Measurements from ENCODE around the gene NDUFAF2.
A peak's percentile ranks its signal among the peaks of the same experiment; 100 is the strongest.
"Not testable (repeated sequence)": the region's sequence is repeated elsewhere in the genome, so short reads cannot be mapped to it uniquely, and the experiment has no call there.

- TF ChIP-seq EZH2 (IDR thresholded peaks at IDR 0.05; ENCODE audit: low read depth, unreplicated experiment); JUNB (IDR thresholded peaks at IDR 0.05; ENCODE audit: unreplicated experiment); EZH2phosphoT487 (IDR thresholded peaks at IDR 0.05; ENCODE audit: unreplicated experiment); POLR2AphosphoS5 (IDR thresholded peaks at IDR 0.05; ENCODE audit: low read depth); ZNF114 (CRISPR knock-in tag; IDR thresholded peaks at IDR 0.05); STAT1 (IDR thresholded peaks at IDR 0.05; ENCODE audit: unreplicated experiment); ETS1 (IDR thresholded peaks at IDR 0.05); NANOG (IDR thresholded peaks at IDR 0.05; ENCODE audit: borderline replicate concordance); ZNF331 (CRISPR knock-in tag; IDR thresholded peaks at IDR 0.05; ENCODE audit: low read depth): not testable (repeated sequence)
- TF ChIP-seq, protein P1, sequence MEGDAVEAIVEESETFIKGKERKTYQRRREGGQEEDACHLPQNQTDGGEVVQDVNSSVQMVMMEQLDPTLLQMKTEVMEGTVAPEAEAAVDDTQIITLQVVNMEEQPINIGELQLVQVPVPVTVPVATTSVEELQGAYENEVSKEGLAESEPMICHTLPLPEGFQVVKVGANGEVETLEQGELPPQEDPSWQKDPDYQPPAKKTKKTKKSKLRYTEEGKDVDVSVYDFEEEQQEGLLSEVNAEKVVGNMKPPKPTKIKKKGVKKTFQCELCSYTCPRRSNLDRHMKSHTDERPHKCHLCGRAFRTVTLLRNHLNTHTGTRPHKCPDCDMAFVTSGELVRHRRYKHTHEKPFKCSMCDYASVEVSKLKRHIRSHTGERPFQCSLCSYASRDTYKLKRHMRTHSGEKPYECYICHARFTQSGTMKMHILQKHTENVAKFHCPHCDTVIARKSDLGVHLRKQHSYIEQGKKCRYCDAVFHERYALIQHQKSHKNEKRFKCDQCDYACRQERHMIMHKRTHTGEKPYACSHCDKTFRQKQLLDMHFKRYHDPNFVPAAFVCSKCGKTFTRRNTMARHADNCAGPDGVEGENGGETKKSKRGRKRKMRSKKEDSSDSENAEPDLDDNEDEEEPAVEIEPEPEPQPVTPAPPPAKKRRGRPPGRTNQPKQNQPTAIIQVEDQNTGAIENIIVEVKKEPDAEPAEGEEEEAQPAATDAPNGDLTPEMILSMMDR (conservative IDR thresholded peaks at IDR 0.05; ENCODE audit: low read depth in 2 of 2), result not testable (repeated sequence)
- 0 out of 2 replicates have a peak, but pooled peaks have one; percentile 13 for TF ChIP-seq CREB1 (CRISPR knock-in tag; IDR thresholded peaks at IDR 0.05; ENCODE audit: low read depth)
- TF ChIP-seq, protein P2, sequence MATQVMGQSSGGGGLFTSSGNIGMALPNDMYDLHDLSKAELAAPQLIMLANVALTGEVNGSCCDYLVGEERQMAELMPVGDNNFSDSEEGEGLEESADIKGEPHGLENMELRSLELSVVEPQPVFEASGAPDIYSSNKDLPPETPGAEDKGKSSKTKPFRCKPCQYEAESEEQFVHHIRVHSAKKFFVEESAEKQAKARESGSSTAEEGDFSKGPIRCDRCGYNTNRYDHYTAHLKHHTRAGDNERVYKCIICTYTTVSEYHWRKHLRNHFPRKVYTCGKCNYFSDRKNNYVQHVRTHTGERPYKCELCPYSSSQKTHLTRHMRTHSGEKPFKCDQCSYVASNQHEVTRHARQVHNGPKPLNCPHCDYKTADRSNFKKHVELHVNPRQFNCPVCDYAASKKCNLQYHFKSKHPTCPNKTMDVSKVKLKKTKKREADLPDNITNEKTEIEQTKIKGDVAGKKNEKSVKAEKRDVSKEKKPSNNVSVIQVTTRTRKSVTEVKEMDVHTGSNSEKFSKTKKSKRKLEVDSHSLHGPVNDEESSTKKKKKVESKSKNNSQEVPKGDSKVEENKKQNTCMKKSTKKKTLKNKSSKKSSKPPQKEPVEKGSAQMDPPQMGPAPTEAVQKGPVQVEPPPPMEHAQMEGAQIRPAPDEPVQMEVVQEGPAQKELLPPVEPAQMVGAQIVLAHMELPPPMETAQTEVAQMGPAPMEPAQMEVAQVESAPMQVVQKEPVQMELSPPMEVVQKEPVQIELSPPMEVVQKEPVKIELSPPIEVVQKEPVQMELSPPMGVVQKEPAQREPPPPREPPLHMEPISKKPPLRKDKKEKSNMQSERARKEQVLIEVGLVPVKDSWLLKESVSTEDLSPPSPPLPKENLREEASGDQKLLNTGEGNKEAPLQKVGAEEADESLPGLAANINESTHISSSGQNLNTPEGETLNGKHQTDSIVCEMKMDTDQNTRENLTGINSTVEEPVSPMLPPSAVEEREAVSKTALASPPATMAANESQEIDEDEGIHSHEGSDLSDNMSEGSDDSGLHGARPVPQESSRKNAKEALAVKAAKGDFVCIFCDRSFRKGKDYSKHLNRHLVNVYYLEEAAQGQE (IDR thresholded peaks at IDR 0.05; ENCODE audit: unreplicated experiment), result not testable (repeated sequence)
- TF ChIP-seq, protein P3, sequence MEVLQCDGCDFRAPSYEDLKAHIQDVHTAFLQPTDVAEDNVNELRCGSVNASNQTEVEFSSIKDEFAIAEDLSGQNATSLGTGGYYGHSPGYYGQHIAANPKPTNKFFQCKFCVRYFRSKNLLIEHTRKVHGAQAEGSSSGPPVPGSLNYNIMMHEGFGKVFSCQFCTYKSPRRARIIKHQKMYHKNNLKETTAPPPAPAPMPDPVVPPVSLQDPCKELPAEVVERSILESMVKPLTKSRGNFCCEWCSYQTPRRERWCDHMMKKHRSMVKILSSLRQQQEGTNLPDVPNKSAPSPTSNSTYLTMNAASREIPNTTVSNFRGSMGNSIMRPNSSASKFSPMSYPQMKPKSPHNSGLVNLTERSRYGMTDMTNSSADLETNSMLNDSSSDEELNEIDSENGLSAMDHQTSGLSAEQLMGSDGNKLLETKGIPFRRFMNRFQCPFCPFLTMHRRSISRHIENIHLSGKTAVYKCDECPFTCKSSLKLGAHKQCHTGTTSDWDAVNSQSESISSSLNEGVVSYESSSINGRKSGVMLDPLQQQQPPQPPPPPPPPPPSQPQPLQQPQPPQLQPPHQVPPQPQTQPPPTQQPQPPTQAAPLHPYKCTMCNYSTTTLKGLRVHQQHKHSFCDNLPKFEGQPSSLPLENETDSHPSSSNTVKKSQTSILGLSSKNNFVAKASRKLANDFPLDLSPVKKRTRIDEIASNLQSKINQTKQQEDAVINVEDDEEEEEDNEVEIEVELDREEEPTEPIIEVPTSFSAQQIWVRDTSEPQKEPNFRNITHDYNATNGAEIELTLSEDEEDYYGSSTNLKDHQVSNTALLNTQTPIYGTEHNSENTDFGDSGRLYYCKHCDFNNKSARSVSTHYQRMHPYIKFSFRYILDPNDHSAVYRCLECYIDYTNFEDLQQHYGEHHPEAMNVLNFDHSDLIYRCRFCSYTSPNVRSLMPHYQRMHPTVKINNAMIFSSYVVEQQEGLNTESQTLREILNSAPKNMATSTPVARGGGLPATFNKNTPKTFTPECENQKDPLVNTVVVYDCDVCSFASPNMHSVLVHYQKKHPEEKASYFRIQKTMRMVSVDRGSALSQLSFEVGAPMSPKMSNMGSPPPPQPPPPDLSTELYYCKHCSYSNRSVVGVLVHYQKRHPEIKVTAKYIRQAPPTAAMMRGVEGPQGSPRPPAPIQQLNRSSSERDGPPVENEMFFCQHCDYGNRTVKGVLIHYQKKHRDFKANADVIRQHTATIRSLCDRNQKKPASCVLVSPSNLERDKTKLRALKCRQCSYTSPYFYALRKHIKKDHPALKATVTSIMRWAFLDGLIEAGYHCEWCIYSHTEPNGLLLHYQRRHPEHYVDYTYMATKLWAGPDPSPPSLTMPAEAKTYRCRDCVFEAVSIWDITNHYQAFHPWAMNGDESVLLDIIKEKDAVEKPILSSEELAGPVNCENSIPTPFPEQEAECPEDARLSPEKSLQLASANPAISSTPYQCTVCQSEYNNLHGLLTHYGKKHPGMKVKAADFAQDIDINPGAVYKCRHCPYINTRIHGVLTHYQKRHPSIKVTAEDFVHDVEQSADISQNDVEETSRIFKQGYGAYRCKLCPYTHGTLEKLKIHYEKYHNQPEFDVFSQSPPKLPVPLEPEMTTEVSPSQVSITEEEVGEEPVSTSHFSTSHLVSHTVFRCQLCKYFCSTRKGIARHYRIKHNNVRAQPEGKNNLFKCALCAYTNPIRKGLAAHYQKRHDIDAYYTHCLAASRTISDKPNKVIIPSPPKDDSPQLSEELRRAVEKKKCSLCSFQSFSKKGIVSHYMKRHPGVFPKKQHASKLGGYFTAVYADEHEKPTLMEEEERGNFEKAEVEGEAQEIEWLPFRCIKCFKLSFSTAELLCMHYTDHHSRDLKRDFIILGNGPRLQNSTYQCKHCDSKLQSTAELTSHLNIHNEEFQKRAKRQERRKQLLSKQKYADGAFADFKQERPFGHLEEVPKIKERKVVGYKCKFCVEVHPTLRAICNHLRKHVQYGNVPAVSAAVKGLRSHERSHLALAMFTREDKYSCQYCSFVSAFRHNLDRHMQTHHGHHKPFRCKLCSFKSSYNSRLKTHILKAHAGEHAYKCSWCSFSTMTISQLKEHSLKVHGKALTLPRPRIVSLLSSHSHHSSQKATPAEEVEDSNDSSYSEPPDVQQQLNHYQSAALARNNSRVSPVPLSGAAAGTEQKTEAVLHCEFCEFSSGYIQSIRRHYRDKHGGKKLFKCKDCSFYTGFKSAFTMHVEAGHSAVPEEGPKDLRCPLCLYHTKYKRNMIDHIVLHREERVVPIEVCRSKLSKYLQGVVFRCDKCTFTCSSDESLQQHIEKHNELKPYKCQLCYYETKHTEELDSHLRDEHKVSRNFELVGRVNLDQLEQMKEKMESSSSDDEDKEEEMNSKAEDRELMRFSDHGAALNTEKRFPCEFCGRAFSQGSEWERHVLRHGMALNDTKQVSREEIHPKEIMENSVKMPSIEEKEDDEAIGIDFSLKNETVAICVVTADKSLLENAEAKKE (CRISPR knock-in tag; IDR thresholded peaks at IDR 0.05), result peak; percentile 89
These were observed 242.8 kb downstream of the NDUFAF2 start for GRCh38 chr5:61187826-61188225.

Measured in GM23338 (cell line).